Gastroesophageal sphincter (tissue), 3 donors: ENCODE measurements around the gene CDYL2.

Experiments used
- POLR2A ChIP-seq, 2 donors: fragments of 450-650 bp; IDR thresholded peaks; one replicate each; pipeline ENCODE4 v1.6.1; 2017; ENCODE audit warnings: antibody characterized with exemption in 2 of 2, mild to moderate bottlenecking in 2 of 2, moderate library complexity in 1 of 2
- POLR2AphosphoS5 ChIP-seq: sonication (generic); formaldehyde crosslinking; IDR thresholded peaks from one replicate; pipeline ENCODE4 v1.6.1; 2017; ENCODE audit warnings: antibody characterized with exemption
- TF ChIP-seq, protein P1 (sequence below), 4 experiments: fragments of 200-600 bp in 2 of 4; fragments of 450-650 bp in 2 of 4; sonication (generic) in 1 of 4; IDR thresholded peaks; one replicate each; pipeline ENCODE4 v1.5.1; 2017 to 2019; ENCODE audit warnings: antibody characterized with exemption in 4 of 4, mild to moderate bottlenecking in 2 of 4, moderate library complexity in 2 of 4

DNA sequence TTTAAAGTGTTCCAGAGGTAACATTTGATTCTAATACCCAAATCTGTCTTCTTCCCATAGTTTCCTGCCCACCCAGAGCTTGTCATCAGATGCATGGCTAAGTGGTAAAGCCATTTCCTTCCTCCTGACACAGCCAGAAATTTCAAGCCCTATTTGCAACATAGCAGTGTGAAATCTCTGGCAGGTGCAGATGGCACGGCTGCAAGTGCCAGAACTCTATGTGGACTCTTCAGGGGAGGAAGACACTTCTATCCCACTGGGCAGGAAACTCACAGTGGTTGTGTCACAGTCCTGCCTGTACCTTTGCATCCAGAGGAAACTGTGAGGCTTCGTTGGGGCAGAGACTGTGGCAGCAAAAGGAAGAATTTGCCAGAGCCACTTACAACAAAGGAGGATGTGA is 250.4 kb downstream of the CDYL2 start:
- TF ChIP-seq, protein P1, sequence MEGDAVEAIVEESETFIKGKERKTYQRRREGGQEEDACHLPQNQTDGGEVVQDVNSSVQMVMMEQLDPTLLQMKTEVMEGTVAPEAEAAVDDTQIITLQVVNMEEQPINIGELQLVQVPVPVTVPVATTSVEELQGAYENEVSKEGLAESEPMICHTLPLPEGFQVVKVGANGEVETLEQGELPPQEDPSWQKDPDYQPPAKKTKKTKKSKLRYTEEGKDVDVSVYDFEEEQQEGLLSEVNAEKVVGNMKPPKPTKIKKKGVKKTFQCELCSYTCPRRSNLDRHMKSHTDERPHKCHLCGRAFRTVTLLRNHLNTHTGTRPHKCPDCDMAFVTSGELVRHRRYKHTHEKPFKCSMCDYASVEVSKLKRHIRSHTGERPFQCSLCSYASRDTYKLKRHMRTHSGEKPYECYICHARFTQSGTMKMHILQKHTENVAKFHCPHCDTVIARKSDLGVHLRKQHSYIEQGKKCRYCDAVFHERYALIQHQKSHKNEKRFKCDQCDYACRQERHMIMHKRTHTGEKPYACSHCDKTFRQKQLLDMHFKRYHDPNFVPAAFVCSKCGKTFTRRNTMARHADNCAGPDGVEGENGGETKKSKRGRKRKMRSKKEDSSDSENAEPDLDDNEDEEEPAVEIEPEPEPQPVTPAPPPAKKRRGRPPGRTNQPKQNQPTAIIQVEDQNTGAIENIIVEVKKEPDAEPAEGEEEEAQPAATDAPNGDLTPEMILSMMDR (IDR thresholded peaks at IDR 0.05), result no peak
- TF ChIP-seq POLR2AphosphoS5 (no peak), POLR2A (IDR thresholded peaks at IDR 0.05) (no peak)
